ENCODE data around the gene ANO7.

- no peak for TF ChIP-seq CTCF (IDR thresholded peaks at IDR 0.05)
- no peak for TF ChIP-seq POLR2A (IDR thresholded peaks at IDR 0.05)
Observed at GRCh38 chr2:241269707-241270520, 81.4 kb downstream of the ANO7 start.
